ENCODE data around the gene ZNF333. TPM values are rescaled to one million over a fixed set of nuclear protein-coding genes. Genes with fewer than 3 reads are reported as not detected.

ZNF333 gene
- 10 to 100 TPM; 26.6 to 39.8 TPM for total RNA-seq

GRCh38 chr19:14689598-14690503 lies at the start of gene ZNF333:
ZNF333 (plus strand) TSS chr19:14690048; CDS start chr19:14693492, 3,444 bp downstream.
- no peaks in the 10 kb centered on the region for H3K9me3 ChIP-seq
- peak within 1 kb of the TSS; percentile 53 to 75 for H3K4me3 ChIP-seq
- peak within 1 kb of the TSS; percentile 93 to 95 for H3K27ac ChIP-seq
- intact Hi-C loops (cut with DNase I), result no loop called here
- TF ChIP-seq, protein P1, sequence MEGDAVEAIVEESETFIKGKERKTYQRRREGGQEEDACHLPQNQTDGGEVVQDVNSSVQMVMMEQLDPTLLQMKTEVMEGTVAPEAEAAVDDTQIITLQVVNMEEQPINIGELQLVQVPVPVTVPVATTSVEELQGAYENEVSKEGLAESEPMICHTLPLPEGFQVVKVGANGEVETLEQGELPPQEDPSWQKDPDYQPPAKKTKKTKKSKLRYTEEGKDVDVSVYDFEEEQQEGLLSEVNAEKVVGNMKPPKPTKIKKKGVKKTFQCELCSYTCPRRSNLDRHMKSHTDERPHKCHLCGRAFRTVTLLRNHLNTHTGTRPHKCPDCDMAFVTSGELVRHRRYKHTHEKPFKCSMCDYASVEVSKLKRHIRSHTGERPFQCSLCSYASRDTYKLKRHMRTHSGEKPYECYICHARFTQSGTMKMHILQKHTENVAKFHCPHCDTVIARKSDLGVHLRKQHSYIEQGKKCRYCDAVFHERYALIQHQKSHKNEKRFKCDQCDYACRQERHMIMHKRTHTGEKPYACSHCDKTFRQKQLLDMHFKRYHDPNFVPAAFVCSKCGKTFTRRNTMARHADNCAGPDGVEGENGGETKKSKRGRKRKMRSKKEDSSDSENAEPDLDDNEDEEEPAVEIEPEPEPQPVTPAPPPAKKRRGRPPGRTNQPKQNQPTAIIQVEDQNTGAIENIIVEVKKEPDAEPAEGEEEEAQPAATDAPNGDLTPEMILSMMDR (IDR thresholded peaks at IDR 0.05), result peak in 2 of 4 experiments; percentile 24 to 28
- TF ChIP-seq POLR2A (IDR thresholded peaks at IDR 0.05) (peak; percentile 33), POLR2AphosphoS5 (IDR thresholded peaks at IDR 0.05) (peak; percentile 72)
- WGBS, result 2% methylated on average over 57 of the region's 66 CpGs
- DNase-seq (ENCODE audit: low spot score), result peak; percentile 90
- H3K36me3 ChIP-seq, result peaks cover 0 to 2% of the 10 kb centered on the region in 2 donors
- H3K4me1 ChIP-seq (replicated peaks), result no peaks in the 10 kb centered on the region
- no peaks in the 10 kb centered on the region for H3K27me3 ChIP-seq (replicated peaks; ENCODE audit: insufficient read depth)

DNA sequence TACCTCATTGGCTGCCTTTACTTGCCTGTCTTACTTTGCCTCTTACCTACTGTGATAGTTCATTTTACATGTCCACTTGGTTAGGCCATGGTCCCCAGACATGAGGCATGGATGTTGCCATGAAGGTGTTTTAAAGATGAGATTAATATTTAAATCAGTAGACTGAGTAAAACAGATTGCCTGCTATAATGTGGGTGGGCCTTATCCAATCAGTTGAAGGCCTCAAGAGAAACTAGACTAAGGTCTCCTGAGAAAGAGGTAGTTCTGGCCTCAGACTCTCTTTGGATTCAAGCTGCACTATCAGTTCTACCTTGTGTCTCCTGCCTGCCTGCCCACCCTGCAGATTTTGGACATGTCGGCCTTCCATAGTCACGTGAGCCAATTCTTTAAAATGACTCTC lies 41.3 kb upstream of the ZNF333 start:
- Histone ChIP-seq H3K36me3 (no peaks in the 10 kb centered on the region), H3K4me3 (no peak overlapping the region), H3K27ac (no peak overlapping the region), H3K27me3 (replicated peaks; ENCODE audit: insufficient read depth) (peaks cover 2% of the 10 kb centered on the region), H3K9me3 (no peaks in the 10 kb centered on the region), H3K4me1 (replicated peaks) (no peaks in the 10 kb centered on the region)
- TF ChIP-seq POLR2A (IDR thresholded peaks at IDR 0.05), result no peak
- TF ChIP-seq, protein P1 (IDR thresholded peaks at IDR 0.05), result no peak
- TF ChIP-seq POLR2AphosphoS5 (IDR thresholded peaks at IDR 0.05), result no peak
- WGBS, result 93% methylated on average over 2 of the region's 2 CpGs
- intact Hi-C loops (cut with DNase I), result no loop called here
- DNase-seq (ENCODE audit: low spot score), result no peak

DNA sequence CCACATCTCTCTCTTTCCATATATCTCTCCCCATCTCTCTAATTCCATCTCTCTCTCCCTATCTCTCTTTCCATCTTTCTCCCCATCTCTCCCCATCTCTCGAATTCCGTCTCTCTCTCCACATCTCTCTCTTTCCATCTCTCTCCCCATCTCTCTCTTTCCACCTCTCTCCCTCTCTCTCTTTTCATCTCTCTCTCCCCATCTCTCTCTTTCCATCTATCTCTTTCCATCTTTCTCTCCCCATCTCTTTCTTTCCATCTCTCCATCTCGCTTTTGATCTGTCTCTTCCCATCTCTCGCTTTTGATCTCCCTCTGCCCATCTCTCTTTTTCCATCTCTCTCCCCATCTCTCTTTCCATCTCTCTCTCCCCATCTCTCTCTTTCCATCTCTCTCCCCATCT lies 40.8 kb upstream of the ZNF333 start:
- intact Hi-C loops (cut with DNase I), result no loop called here
- Histone ChIP-seq H3K9me3 (no peaks in the 10 kb centered on the region), H3K4me1 (replicated peaks) (no peaks in the 10 kb centered on the region), H3K27me3 (replicated peaks; ENCODE audit: insufficient read depth) (peaks cover 2% of the 10 kb centered on the region), H3K4me3 (no peak overlapping the region), H3K27ac (no peak overlapping the region), H3K36me3 (no peaks in the 10 kb centered on the region)
- no peak for DNase-seq (ENCODE audit: low spot score)
- WGBS, result 83% methylated on average over 4 of the region's 4 CpGs
- TF ChIP-seq, protein P1 (IDR thresholded peaks at IDR 0.05), result no peak
- no peak for TF ChIP-seq POLR2AphosphoS5 (IDR thresholded peaks at IDR 0.05)
- no peak for TF ChIP-seq POLR2A (IDR thresholded peaks at IDR 0.05)

- intact Hi-C loops (cut with DNase I), result no loop called here
- H3K4me3 ChIP-seq, result no peak overlapping the region
- WGBS, result 65% methylated on average over 2 of the region's 2 CpGs
- H3K9me3 ChIP-seq, result no peaks in the 10 kb centered on the region
- no peak for TF ChIP-seq POLR2A (IDR thresholded peaks at IDR 0.05)
- no peak for TF ChIP-seq POLR2AphosphoS5 (IDR thresholded peaks at IDR 0.05)
- TF ChIP-seq, protein P1 (IDR thresholded peaks at IDR 0.05), result no peak
- no peak for DNase-seq (ENCODE audit: low spot score)
- H3K27me3 ChIP-seq (replicated peaks; ENCODE audit: insufficient read depth), result peaks cover 2% of the 10 kb centered on the region
- H3K36me3 ChIP-seq, result no peaks in the 10 kb centered on the region
- H3K27ac ChIP-seq, result no peak overlapping the region
- H3K4me1 ChIP-seq (replicated peaks), result no peaks in the 10 kb centered on the region
These were observed 39.7 kb upstream of the ZNF333 start for GRCh38 chr19:14650161-14650560.

Data from prostate gland (tissue), 2 donors.